HCT116 (cell line): ENCODE results near the gene KCNS3. TPM values are rescaled to one million over a fixed set of nuclear protein-coding genes. Genes with fewer than 3 reads are reported as not detected.
"Not testable (repeated sequence)": the region's sequence is repeated elsewhere in the genome, so short reads cannot be mapped to it uniquely, and the experiment has no call there.

Source experiments
- ATAC-seq: fragments of 200-7000 bp; cut with Tn5 transposase; 2 replicates; pipeline ENCODE4 v1.9.1; 2020; ENCODE audit warnings: mild to moderate bottlenecking, moderate library complexity
- BruUV-seq: library from RNA; stranded (reverse); fragments of 400-500 nt; replicated peaks from 2 replicates; lab custom pipeline; 2021; lab: Mats Ljungman, UMichigan
- CTCF ChIA-PET: fragments of 300-600 bp; sonication (Branson Sonifier 250); formaldehyde crosslinking; loops from one replicate; lab custom pipeline; 2021; ENCODE audit warnings: antibody characterized with exemption; lab: Charles Lee
- POLR2A ChIA-PET: fragments of 300-600, 350-600 bp; sonication (Branson Sonifier 250); formaldehyde crosslinking; loops from one replicate; lab custom pipeline; 2021; ENCODE audit warnings: antibody characterized with exemption; lab: Charles Lee
- RAD21 ChIA-PET, 2 experiments: fragments of 300-600 bp; sonication (Branson Sonifier 250); formaldehyde crosslinking; loops; one replicate each; lab custom pipeline; 2023; ENCODE audit warnings: low total read pairs in 2 of 2; ENCODE audit not compliant: uncharacterized antibody in 2 of 2, unreplicated experiment in 2 of 2, low non-redundant PET in 1 of 2; lab: Charles Lee
- DNase-seq: peaks from one replicate; pipeline ENCODE4 v3.0.0-alpha.2; 2010; ENCODE audit warnings: low read depth, low spot score
- H2AFZ ChIP-seq: fragments of 200-600 bp; shearing (Covaris generic), sonication (generic); 2 replicates; pipeline ENCODE4 v1.6.1; 2017; ENCODE audit warnings: low read depth, mixed run types, mixed read lengths, antibody characterized with exemption, low read length; ENCODE audit not compliant: poor library complexity, severe bottlenecking
- H3K27ac ChIP-seq: 2 replicates; pipeline ENCODE4 v1.5.1; 2012; ENCODE audit warnings: low read depth, low read length
- H3K27me3 ChIP-seq: fragments of 200-600 bp; sonication (generic); 2 replicates; pipeline ENCODE4 v1.6.1; 2016; ENCODE audit warnings: mixed run types, low read length, mixed read lengths; ENCODE audit not compliant: insufficient read depth
- H3K36me3 ChIP-seq, 2 experiments: fragments of 200-500 bp in 1 of 2; fragments of 200-600 bp in 1 of 2; sonication (Bioruptor generic) in 1 of 2; sonication (generic) in 1 of 2; 2 replicates each; pipeline versions ENCODE4 v1.5.1 to v1.6.1; 2014 to 2016; ENCODE audit warnings: low read length in 2 of 2, inconsistent platforms in 1 of 2, mixed read lengths in 1 of 2, mixed run types in 1 of 2; ENCODE audit not compliant: insufficient read depth in 2 of 2, control insufficient read depth in 1 of 2
- H3K4me1 ChIP-seq, 2 experiments: fragments of 200-600 bp in 1 of 2; sonication (generic) in 1 of 2; 2 replicates each; pipeline versions ENCODE4 v1.5.1 to v1.6.1; 2012 to 2017; ENCODE audit warnings: low read length in 2 of 2, inconsistent platforms in 1 of 2, mild to moderate bottlenecking in 1 of 2, mixed read lengths in 1 of 2, mixed run types in 1 of 2, moderate library complexity in 1 of 2; ENCODE audit not compliant: insufficient read depth in 2 of 2, control insufficient read depth in 1 of 2
- H3K4me2 ChIP-seq: fragments of 200-600 bp; sonication (generic); 2 replicates; pipeline ENCODE4 v1.6.1; 2017; ENCODE audit warnings: mixed run types, low read length, mixed read lengths
- H3K4me3 ChIP-seq, 2 experiments: fragments of 200-600 bp in 1 of 2; sonication (generic) in 1 of 2; replicated peaks in 1 of 2; 2 replicates each; pipeline ENCODE4 v1.5.1; 2011 to 2016; ENCODE audit warnings: low read length in 2 of 2, control low read depth in 1 of 2, low read depth in 1 of 2, mild to moderate bottlenecking in 1 of 2, mixed read lengths in 1 of 2, mixed run types in 1 of 2
- H3K79me2 ChIP-seq: fragments of 200-600 bp; sonication (generic); 2 replicates; pipeline ENCODE4 v1.6.1; 2017; ENCODE audit warnings: mild to moderate bottlenecking, mixed run types, low read length, moderate library complexity, mixed read lengths; ENCODE audit not compliant: insufficient read depth
- H3K9ac ChIP-seq: fragments of 200-600 bp; sonication (generic); 2 replicates; pipeline ENCODE4 v1.6.1; 2016; ENCODE audit warnings: low read length, mixed read lengths
- H3K9me2 ChIP-seq: fragments of 200-600 bp; sonication (generic), shearing (Covaris generic); 2 replicates; pipeline ENCODE4 v1.6.1; 2017; ENCODE audit warnings: mixed run types, mild to moderate bottlenecking, moderate library complexity; ENCODE audit not compliant: insufficient read depth
- H3K9me3 ChIP-seq, 2 experiments: fragments of 200-500 bp in 1 of 2; fragments of 200-600 bp in 1 of 2; sonication (Bioruptor generic) in 1 of 2; sonication (generic) in 1 of 2; 2 replicates each; pipeline ENCODE4 v1.6.1; 2014 to 2017; ENCODE audit warnings: low read length in 2 of 2, mixed read lengths in 2 of 2, inconsistent platforms in 1 of 2, low read depth in 1 of 2, mild to moderate bottlenecking in 1 of 2, mixed run types in 1 of 2, moderate library complexity in 1 of 2; ENCODE audit not compliant: control insufficient read depth in 1 of 2, insufficient read depth in 1 of 2
- H4K20me1 ChIP-seq: fragments of 200-600 bp; sonication (generic), shearing (Covaris generic); 2 replicates; pipeline ENCODE4 v1.6.1; 2017; ENCODE audit warnings: mixed run types, mild to moderate bottlenecking, moderate library complexity; ENCODE audit not compliant: insufficient read depth
- CBX3 ChIP-seq: IDR thresholded peaks from 2 replicates; pipeline ENCODE4 v1.6.1; 2012; ENCODE audit warnings: low read depth
- CTCF ChIP-seq, 3 experiments: fragments of 200-600 bp in 1 of 3; sonication (generic) in 1 of 3; IDR thresholded peaks in 2 of 3; conservative IDR thresholded peaks in 1 of 3; 2 replicates each; pipeline ENCODE4 v1.5.1; 2012 to 2017; ENCODE audit warnings: low read depth in 2 of 3, low read length in 2 of 3, antibody characterized with exemption in 1 of 3, borderline replicate concordance in 1 of 3, control low read depth in 1 of 3, mild to moderate bottlenecking in 1 of 3, mixed read lengths in 1 of 3, mixed run types in 1 of 3, moderate library complexity in 1 of 3; ENCODE audit not compliant: insufficient read depth in 1 of 3
- FOSL1 ChIP-seq: IDR thresholded peaks from 2 replicates; pipeline ENCODE4 v1.6.1; 2012; ENCODE audit warnings: low read depth
- SRF ChIP-seq: IDR thresholded peaks from 2 replicates; pipeline ENCODE4 v1.6.1; 2012; ENCODE audit warnings: low read depth
- TCF7L2 ChIP-seq: IDR thresholded peaks from 2 replicates; pipeline ENCODE4 v1.7.0; 2011; ENCODE audit warnings: borderline replicate concordance, inconsistent platforms; ENCODE audit not compliant: insufficient read depth, insufficient read length; ENCODE audit errors: extremely low read depth
- ZBTB33 ChIP-seq: IDR thresholded peaks from 2 replicates; pipeline ENCODE4 v1.6.1; 2011; ENCODE audit warnings: mild to moderate bottlenecking, low read length, moderate library complexity; ENCODE audit not compliant: insufficient replicate concordance; ENCODE audit errors: extremely low read depth
- ZFX ChIP-seq: fragments of 450-650 bp; IDR thresholded peaks from 2 replicates; pipeline ENCODE4 v1.6.1; 2017
- intact Hi-C: fragments of 100-400 bp; cut with micrococcal nuclease; formaldehyde crosslinking; loops from 2 replicates; pipeline ENCODE4 v1.10.0; 2022
- total RNA-seq: library from RNA; stranded (reverse); gene quantifications from one replicate; pipeline ENCODE4 v1.2.1, GENCODE V29; 2021; ENCODE audit not compliant: unreplicated experiment

KCNS3 gene
- total RNA-seq, 1 experiment from 2014 or later, result 5.2 TPM

GRCh38 chr2:17961789-17962188 is 83.3 kb downstream of the KCNS3 start (continued):
- no peak for TF ChIP-seq CTCF (IDR thresholded peaks at IDR 0.05 in 2 of 3, conservative IDR thresholded peaks at IDR 0.05 in 1 of 3; ENCODE audit: borderline replicate concordance in 1 of 3, insufficient read depth in 1 of 3, low read depth in 2 of 3, low read length in 2 of 3)
- TF ChIP-seq, all 23 proteins: peak for 0

DNA sequence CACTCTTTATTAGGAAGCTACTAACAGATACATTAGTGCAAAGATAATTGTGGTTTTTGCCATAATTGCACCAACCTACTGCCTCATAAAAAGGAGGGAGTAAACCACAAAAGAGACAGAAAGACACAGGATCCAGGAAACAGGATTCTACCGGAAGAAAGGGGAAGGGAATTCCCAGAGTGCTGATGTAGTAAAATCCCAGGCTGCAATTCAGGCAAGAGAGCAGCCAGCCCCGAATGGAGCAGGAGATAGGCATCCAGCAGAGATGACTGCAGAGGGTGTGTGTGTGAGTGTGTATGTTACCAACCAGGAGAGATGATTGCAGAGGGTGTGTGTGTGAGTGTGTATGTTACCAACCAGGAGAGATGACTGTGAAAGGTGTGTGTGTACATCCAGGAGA is 84.4 kb downstream of the KCNS3 start:
- Histone ChIP-seq H3K9ac (no peak overlapping the region), H4K20me1 (no peaks in the 10 kb centered on the region), H3K4me2 (no peak overlapping the region), H3K9me3 (no peaks in the 10 kb centered on the region), H3K79me2 (no peaks in the 10 kb centered on the region), H3K27me3 (peaks cover 10% of the 10 kb centered on the region), H3K9me2 (no peaks in the 10 kb centered on the region), H3K36me3 (no peaks in the 10 kb centered on the region), H3K4me3 (no peak overlapping the region), H3K4me1 (no peaks in the 10 kb centered on the region), H3K27ac (no peak overlapping the region), H2AFZ (no peak overlapping the region)
- ChIA-PET RAD21 (no interaction called here), CTCF (no interaction called here), POLR2A (no interaction called here)
- ATAC-seq (no peak), DNase-seq (no peak)
- intact Hi-C loops, result no loop called here
- no TSS peak for BruUV-seq
- TF ChIP-seq FOSL1 (no peak), TCF7L2 (no peak), SRF (no peak), CBX3 (no peak), ZBTB33 (no peak), ZFX (no peak)

DNA sequence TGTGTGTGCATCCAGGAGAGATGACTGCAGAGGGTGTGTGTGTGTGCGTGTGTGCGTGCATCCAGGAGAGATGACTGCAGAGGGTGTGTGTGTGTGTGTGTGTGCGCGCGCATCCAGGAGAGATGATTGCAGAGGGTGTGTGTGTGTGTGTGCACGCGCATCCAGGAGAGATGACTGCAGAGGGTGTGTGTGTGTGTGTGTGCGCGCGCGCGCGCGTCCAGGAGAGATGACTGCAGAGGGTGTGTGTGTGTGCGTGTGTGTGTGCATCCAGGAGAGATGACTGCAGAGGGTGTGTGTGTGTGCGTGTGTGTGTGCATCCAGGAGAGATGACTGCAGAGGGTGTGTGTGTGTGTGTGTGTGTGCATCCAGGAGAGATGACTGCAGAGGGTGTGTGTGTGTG is 85.1 kb downstream of the KCNS3 start:
- H3K9me3 ChIP-seq, POLR2A ChIA-PET, H2AFZ ChIP-seq, H3K27ac ChIP-seq, intact Hi-C loops, H3K4me2 ChIP-seq, H3K36me3 ChIP-seq, H3K79me2 ChIP-seq, H3K9me2 ChIP-seq, BruUV-seq, H3K9ac ChIP-seq, H3K4me3 ChIP-seq, H3K27me3 ChIP-seq, ATAC-seq, DNase-seq, RAD21 ChIA-PET, CTCF ChIA-PET, H4K20me1 ChIP-seq, H3K4me1 ChIP-seq: not testable (repeated sequence)
